ENCODE results near the gene CAPZB.

CAPZB gene

DNA sequence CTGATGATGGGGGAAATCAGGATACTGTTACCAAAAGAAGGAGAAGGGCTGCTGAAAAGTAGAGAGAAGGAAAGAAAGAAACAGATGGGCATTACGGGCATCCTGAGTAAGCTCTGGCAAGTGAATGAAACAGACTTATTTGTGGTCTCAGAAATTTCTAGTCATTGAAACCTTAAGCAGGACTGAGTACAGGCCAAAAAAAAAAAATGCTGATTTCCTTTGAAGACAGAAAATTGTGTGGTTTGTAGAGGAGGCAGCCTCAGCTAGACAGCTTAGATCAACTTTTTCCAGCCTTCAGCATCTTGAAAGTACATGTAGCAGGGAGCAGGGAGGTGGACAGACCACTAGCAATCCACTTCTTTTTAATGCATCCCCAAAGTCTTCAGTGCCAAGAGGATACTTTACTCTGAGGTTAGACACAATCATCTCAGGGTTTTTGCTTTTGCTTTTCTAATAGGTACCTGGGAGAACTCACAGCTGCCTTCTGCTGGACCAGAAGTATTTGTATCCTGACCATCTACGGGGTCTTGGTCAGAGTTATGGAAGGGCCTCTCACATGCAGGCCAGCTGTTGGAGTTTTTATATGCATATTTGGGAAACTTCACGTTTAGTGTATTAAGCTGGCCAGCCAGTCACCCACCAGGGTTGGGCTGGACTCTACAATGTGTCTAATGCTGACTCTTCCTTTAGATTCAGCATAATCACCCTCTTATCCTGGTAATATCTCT, 10.6 kb upstream of the CAPZB start:
- no peak overlapping the region for H3K4me3 ChIP-seq (replicated peaks; ENCODE audit: insufficient read depth, low read length)
- H3K27me3 ChIP-seq (ENCODE audit: insufficient read depth, poor library complexity, severe bottlenecking): no peaks in the 10 kb centered on the region
- no peak for DNase-seq (ENCODE audit: low read depth in 1 of 2, low spot score in 1 of 2)
- TF ChIP-seq, protein P1, sequence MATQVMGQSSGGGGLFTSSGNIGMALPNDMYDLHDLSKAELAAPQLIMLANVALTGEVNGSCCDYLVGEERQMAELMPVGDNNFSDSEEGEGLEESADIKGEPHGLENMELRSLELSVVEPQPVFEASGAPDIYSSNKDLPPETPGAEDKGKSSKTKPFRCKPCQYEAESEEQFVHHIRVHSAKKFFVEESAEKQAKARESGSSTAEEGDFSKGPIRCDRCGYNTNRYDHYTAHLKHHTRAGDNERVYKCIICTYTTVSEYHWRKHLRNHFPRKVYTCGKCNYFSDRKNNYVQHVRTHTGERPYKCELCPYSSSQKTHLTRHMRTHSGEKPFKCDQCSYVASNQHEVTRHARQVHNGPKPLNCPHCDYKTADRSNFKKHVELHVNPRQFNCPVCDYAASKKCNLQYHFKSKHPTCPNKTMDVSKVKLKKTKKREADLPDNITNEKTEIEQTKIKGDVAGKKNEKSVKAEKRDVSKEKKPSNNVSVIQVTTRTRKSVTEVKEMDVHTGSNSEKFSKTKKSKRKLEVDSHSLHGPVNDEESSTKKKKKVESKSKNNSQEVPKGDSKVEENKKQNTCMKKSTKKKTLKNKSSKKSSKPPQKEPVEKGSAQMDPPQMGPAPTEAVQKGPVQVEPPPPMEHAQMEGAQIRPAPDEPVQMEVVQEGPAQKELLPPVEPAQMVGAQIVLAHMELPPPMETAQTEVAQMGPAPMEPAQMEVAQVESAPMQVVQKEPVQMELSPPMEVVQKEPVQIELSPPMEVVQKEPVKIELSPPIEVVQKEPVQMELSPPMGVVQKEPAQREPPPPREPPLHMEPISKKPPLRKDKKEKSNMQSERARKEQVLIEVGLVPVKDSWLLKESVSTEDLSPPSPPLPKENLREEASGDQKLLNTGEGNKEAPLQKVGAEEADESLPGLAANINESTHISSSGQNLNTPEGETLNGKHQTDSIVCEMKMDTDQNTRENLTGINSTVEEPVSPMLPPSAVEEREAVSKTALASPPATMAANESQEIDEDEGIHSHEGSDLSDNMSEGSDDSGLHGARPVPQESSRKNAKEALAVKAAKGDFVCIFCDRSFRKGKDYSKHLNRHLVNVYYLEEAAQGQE (IDR thresholded peaks at IDR 0.05; ENCODE audit: insufficient replicate concordance, low read depth): no peak
- TF ChIP-seq GABPA (IDR thresholded peaks at IDR 0.05; ENCODE audit: low read depth) (no peak), CTCF (IDR thresholded peaks at IDR 0.05; ENCODE audit: insufficient read depth, low read length) (no peak), POLR2AphosphoS5 (IDR thresholded peaks at IDR 0.05; ENCODE audit: low read depth) (no peak), SPI1 (IDR thresholded peaks at IDR 0.05; ENCODE audit: borderline replicate concordance, low read depth) (no peak)
- no peak overlapping the region for H3K27ac ChIP-seq (replicated peaks)

DNA sequence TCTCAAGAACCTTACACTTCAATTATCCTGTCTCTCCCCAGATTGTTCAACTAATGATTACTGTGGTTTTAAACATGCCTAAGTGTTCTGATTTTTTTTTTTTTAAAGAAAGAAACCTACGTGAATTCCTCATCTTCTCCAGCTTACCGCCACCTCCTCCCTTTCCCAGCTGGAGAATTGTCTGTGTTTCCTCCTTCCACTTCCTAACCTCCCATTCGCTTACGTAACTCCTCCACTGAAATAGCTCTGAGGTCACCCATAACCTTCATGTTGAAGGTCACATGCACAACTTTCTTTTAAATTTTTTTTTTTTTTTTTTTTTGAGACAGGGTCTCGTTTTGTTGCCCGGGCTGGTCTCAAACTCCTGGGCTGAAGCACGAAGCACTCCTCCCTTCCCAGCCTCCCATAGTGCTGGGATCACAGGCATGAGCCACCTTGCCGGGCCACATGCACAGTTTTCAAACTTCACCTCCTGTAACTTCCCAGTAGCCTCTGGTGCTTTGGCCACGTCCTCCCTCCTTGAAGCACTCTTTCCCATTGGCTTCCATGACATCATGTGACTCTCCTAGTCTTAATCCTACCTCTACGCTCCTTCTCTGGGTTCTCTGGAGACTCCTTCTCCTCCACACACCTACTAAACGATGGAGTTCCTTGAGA, 9.8 kb upstream of the CAPZB start:
- TF ChIP-seq, protein P1 (IDR thresholded peaks at IDR 0.05; ENCODE audit: insufficient replicate concordance, low read depth): no peak
- TF ChIP-seq GABPA (IDR thresholded peaks at IDR 0.05; ENCODE audit: low read depth) (no peak), POLR2AphosphoS5 (IDR thresholded peaks at IDR 0.05; ENCODE audit: low read depth) (no peak), SPI1 (IDR thresholded peaks at IDR 0.05; ENCODE audit: borderline replicate concordance, low read depth) (no peak), CTCF (IDR thresholded peaks at IDR 0.05; ENCODE audit: insufficient read depth, low read length) (no peak)
- Histone ChIP-seq H3K27me3 (ENCODE audit: insufficient read depth, poor library complexity, severe bottlenecking) (no peaks in the 10 kb centered on the region), H3K27ac (replicated peaks) (no peak overlapping the region), H3K4me3 (replicated peaks; ENCODE audit: insufficient read depth, low read length) (no peak overlapping the region)
- no peak for DNase-seq (ENCODE audit: low read depth in 1 of 2, low spot score in 1 of 2)

DNA sequence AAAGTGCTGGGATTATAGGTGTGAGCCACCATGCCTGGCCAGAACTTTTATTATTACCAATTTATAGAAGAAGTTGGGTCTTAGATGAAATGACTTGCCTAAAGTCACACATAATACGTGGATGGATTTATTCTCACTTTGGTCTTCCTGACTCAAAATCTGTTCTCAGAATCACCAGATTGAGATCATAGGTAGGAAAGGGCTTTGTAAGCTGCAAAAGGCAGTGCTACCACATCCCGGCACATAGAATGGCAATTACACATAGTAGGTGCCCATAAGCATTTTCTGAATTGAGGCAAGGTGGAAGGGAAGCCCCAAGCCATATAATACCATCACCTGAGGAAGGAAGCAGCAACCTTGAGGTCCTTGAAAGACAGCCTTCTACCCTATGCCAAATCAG, 8.2 kb upstream of the CAPZB start:
- TF ChIP-seq GABPA (IDR thresholded peaks at IDR 0.05; ENCODE audit: low read depth): no peak
- TF ChIP-seq SPI1 (IDR thresholded peaks at IDR 0.05; ENCODE audit: borderline replicate concordance, low read depth): no peak
- TF ChIP-seq, protein P1 (IDR thresholded peaks at IDR 0.05; ENCODE audit: insufficient replicate concordance, low read depth): no peak
- no peak for TF ChIP-seq CTCF (IDR thresholded peaks at IDR 0.05; ENCODE audit: insufficient read depth, low read length)
- TF ChIP-seq POLR2AphosphoS5 (IDR thresholded peaks at IDR 0.05; ENCODE audit: low read depth): no peak
- Histone ChIP-seq H3K4me3 (replicated peaks; ENCODE audit: insufficient read depth, low read length) (no peak overlapping the region), H3K27me3 (ENCODE audit: insufficient read depth, poor library complexity, severe bottlenecking) (no peaks in the 10 kb centered on the region), H3K27ac (replicated peaks) (no peak overlapping the region)
- no peak for DNase-seq (ENCODE audit: low read depth in 1 of 2, low spot score in 1 of 2)
